Endodermal cell (in vitro differentiated cells): ENCODE measurements around the gene OPA1. TPM values are rescaled to one million over a fixed set of nuclear protein-coding genes. Genes with fewer than 3 reads are reported as not detected.

Experiments used
- DNase-seq: peaks from one replicate; pipeline ENCODE4 v3.0.0-alpha.2; 2017
- H3K27ac ChIP-seq: 2 replicates; pipeline ENCODE4 v1.5.1; 2013; ENCODE audit warnings: mild to moderate bottlenecking, low read depth, low read length, moderate library complexity
- H3K27me3 ChIP-seq: 2 replicates; pipeline ENCODE4 v1.6.1; 2013; ENCODE audit warnings: mild to moderate bottlenecking, low read length, moderate library complexity; ENCODE audit not compliant: insufficient read depth, control insufficient read depth, poor library complexity, severe bottlenecking
- H3K36me3 ChIP-seq: 2 replicates; pipeline ENCODE4 v1.7.0; 2013; ENCODE audit warnings: mild to moderate bottlenecking, low read length, moderate library complexity; ENCODE audit not compliant: control insufficient read depth, insufficient read depth
- H3K4me1 ChIP-seq: one replicate; pipeline ENCODE4 v1.7.0; 2013; ENCODE audit warnings: low read length; ENCODE audit not compliant: control insufficient read depth, insufficient read depth
- H3K4me3 ChIP-seq: 2 replicates; pipeline ENCODE4 v1.5.1; 2013; ENCODE audit warnings: mild to moderate bottlenecking, low read length, moderate library complexity
- H3K9ac ChIP-seq: 2 replicates; pipeline ENCODE4 v1.6.1; 2013; ENCODE audit warnings: mild to moderate bottlenecking, low read length, moderate library complexity; ENCODE audit not compliant: poor library complexity, severe bottlenecking; ENCODE audit errors: extremely low read depth
- H3K9me3 ChIP-seq: 2 replicates; pipeline ENCODE4 v1.6.1; 2013; ENCODE audit warnings: mild to moderate bottlenecking, low read length, moderate library complexity; ENCODE audit not compliant: control insufficient read depth
- H3K27ac Mint-ChIP-seq: 2 replicates; pipeline ENCODE4 v1.8.0; 2020; ENCODE audit warnings: mixed read lengths
- H3K27me3 Mint-ChIP-seq: 2 replicates; pipeline ENCODE4 v1.8.0; 2021; ENCODE audit warnings: mild to moderate bottlenecking, mixed read lengths; ENCODE audit not compliant: insufficient read depth
- H3K36me3 Mint-ChIP-seq: 2 replicates; pipeline ENCODE4 v1.8.0; 2020; ENCODE audit warnings: low read depth, mixed read lengths
- H3K4me1 Mint-ChIP-seq: 2 replicates; pipeline ENCODE4 v1.8.0; 2020; ENCODE audit warnings: mixed read lengths
- H3K4me3 Mint-ChIP-seq: 2 replicates; pipeline ENCODE4 v1.8.0; 2020; ENCODE audit warnings: mild to moderate bottlenecking, moderate library complexity, mixed read lengths
- H3K9me3 Mint-ChIP-seq: 2 replicates; pipeline ENCODE4 v1.8.0; 2020; ENCODE audit warnings: mild to moderate bottlenecking, mixed read lengths
- WGBS, 2 experiments: methylation state at CpG; one replicate each; pipeline versions ENCODE4 v1.1.5 to v1.1.7; 2013; ENCODE audit warnings: missing lambda C conversion rate in 2 of 2, mixed read lengths in 1 of 2; ENCODE audit not compliant: insufficient coverage in 1 of 2, insufficient read length in 1 of 2; 5-methylcytosine and 5-hydroxymethylcytosine counted together
- total RNA-seq, 2 donors: library from RNA; stranded (reverse); fragmentation: NEBNext Ultra II Directional in 1 of 2; extraction: Animal tissue kit (Norgen Biotek cat#: 25700) in 1 of 2; gene quantifications; 2 replicates in 1 of 2; 3 replicates in 1 of 2; pipeline ENCODE4 v1.2.1, GENCODE V29; 2021
- TF ChIP-seq, protein P1 (sequence below): fragments of 200-600 bp; sonication (generic); conservative IDR thresholded peaks from 2 replicates; pipeline ENCODE4 v1.5.0; 2021; ENCODE audit warnings: antibody characterized with exemption, mild to moderate bottlenecking

Gene OPA1
- total RNA-seq, 2 donors from 2014 or later = 61.5 to 69.4 TPM

DNA sequence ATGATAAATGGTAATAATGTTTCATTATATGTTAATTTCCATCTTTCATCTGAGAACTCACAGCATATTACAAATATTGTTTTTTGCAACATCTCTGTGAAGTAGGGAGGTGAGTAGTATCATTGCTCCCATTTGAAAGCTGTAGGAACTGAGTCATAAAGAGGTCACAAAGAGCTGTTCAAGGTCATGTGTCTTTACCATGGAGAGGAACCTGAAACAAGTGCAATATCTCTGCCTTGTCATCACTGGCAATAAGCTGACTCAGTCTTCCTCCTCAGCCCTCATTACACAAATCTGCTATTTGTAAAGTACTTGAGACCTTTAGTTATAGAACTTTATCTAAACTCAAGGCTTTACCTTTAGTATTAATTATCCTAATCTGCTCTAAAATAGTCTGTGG is 33.9 kb upstream of the OPA1 start:
- no peak overlapping the region for H3K4me3 Mint-ChIP-seq
- TF ChIP-seq, protein P1, sequence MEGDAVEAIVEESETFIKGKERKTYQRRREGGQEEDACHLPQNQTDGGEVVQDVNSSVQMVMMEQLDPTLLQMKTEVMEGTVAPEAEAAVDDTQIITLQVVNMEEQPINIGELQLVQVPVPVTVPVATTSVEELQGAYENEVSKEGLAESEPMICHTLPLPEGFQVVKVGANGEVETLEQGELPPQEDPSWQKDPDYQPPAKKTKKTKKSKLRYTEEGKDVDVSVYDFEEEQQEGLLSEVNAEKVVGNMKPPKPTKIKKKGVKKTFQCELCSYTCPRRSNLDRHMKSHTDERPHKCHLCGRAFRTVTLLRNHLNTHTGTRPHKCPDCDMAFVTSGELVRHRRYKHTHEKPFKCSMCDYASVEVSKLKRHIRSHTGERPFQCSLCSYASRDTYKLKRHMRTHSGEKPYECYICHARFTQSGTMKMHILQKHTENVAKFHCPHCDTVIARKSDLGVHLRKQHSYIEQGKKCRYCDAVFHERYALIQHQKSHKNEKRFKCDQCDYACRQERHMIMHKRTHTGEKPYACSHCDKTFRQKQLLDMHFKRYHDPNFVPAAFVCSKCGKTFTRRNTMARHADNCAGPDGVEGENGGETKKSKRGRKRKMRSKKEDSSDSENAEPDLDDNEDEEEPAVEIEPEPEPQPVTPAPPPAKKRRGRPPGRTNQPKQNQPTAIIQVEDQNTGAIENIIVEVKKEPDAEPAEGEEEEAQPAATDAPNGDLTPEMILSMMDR = no peak
- Histone ChIP-seq H3K27ac (no peak overlapping the region), H3K4me1 (peaks cover 3% of the 10 kb centered on the region), H3K9ac (no peak overlapping the region), H3K36me3 (no peaks in the 10 kb centered on the region), H3K4me3 (no peak overlapping the region), H3K27me3 (no peaks in the 10 kb centered on the region), H3K9me3 (no peaks in the 10 kb centered on the region)
- DNase-seq = no peak
- H3K36me3 Mint-ChIP-seq = no peaks in the 10 kb centered on the region
- H3K4me1 Mint-ChIP-seq = peaks cover 10% of the 10 kb centered on the region
- H3K27me3 Mint-ChIP-seq = no peaks in the 10 kb centered on the region
- H3K9me3 Mint-ChIP-seq = no peaks in the 10 kb centered on the region
- H3K27ac Mint-ChIP-seq = no peak overlapping the region

DNA sequence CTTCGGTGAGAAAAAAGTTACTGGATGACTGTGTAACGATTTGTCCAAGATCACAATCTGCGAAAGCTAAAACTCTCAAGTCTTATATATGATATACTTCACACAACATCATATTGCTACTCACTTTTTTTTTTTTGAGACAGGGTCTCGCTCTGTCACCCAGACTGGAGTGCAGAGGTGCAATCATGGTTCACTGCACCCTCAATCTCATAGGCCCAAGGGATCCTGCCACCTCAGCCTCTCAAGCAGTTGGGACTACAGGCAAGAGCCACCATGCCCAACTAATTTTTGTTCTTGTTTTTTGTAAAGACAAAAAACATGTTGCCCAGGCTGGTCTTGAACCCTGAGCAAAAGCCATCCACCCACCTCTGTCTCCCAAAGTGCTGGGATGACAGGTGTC is 32.9 kb upstream of the OPA1 start:
- Mint-ChIP-seq H3K4me3 (no peak overlapping the region), H3K4me1 (no peaks in the 10 kb centered on the region), H3K9me3 (no peaks in the 10 kb centered on the region), H3K36me3 (no peaks in the 10 kb centered on the region), H3K27me3 (no peaks in the 10 kb centered on the region), H3K27ac (no peak overlapping the region)
- 95 to 96% methylated on average over 4 of the region's 4 CpGs for WGBS, 2 experiments
- TF ChIP-seq, protein P1 = no peak
- Histone ChIP-seq H3K27ac (no peak overlapping the region), H3K27me3 (no peaks in the 10 kb centered on the region), H3K9me3 (no peaks in the 10 kb centered on the region), H3K4me3 (no peak overlapping the region), H3K4me1 (no peaks in the 10 kb centered on the region), H3K9ac (no peak overlapping the region), H3K36me3 (no peaks in the 10 kb centered on the region)
- no peak for DNase-seq

DNA sequence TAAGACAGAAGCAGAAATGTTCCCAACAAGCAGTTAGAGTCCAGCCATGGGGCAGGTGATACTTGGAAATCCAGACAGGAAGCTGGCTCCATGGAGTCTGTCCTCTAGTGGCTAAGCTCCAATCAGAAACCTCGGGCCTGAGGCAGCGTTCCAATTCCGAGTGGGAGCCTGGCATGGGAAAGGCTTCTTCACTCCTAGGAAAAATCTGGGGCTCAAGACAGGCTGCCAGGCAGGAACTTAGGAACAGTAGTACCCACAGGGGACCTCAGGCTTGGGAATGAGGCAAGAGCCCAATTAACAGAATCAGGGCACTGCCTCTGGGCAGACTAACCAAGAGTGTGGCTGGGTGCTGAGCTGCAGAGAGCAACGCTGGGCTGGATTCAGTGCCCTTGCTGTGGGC is 32.1 kb upstream of the OPA1 start:
- H3K9me3 Mint-ChIP-seq = no peaks in the 10 kb centered on the region
- Histone ChIP-seq H3K27ac (no peak overlapping the region), H3K9me3 (no peaks in the 10 kb centered on the region), H3K27me3 (no peaks in the 10 kb centered on the region), H3K9ac (no peak overlapping the region), H3K36me3 (no peaks in the 10 kb centered on the region), H3K4me1 (no peaks in the 10 kb centered on the region), H3K4me3 (no peak overlapping the region)
- H3K27me3 Mint-ChIP-seq = no peaks in the 10 kb centered on the region
- no peak for DNase-seq
- TF ChIP-seq, protein P1 = no peak
- WGBS, 2 experiments = 89 to 100% methylated on average over 1 to 4 of the region's 4 CpGs
- no peaks in the 10 kb centered on the region for H3K36me3 Mint-ChIP-seq
- no peak overlapping the region for H3K27ac Mint-ChIP-seq
- no peaks in the 10 kb centered on the region for H3K4me1 Mint-ChIP-seq
- no peak overlapping the region for H3K4me3 Mint-ChIP-seq
